ENCODE data around the gene CEACAM19.

The CEACAM19 gene

GRCh38 chr19:44710483-44710882 is 39.2 kb downstream of the CEACAM19 start:
- no peak overlapping the region for H3K27ac ChIP-seq
- H3K9me3 ChIP-seq (ENCODE audit: control insufficient read depth, low read length) = no peaks in the 10 kb centered on the region
- H3K4me2 ChIP-seq (ENCODE audit: low read length) = no peak overlapping the region
- no peak overlapping the region for H2AFZ ChIP-seq
- peaks cover 10% of the 10 kb centered on the region for H3K4me1 ChIP-seq
- no peaks in the 10 kb centered on the region for H3K27me3 ChIP-seq (ENCODE audit: control insufficient read depth, insufficient read depth, low read length)
- no peak overlapping the region for H3K9ac ChIP-seq
- no peak for TF ChIP-seq CTCF (IDR thresholded peaks at IDR 0.05)
- H3K4me3 ChIP-seq (ENCODE audit: low read depth, low read length) = no peak overlapping the region
- no peaks in the 10 kb centered on the region for H3K36me3 ChIP-seq (ENCODE audit: control insufficient read depth, insufficient read depth, low read length)
- H3K79me2 ChIP-seq = no peaks in the 10 kb centered on the region

- Histone ChIP-seq H3K4me2 (ENCODE audit: low read length) (no peak overlapping the region), H3K27me3 (ENCODE audit: control insufficient read depth, insufficient read depth, low read length) (no peaks in the 10 kb centered on the region), H3K36me3 (ENCODE audit: control insufficient read depth, insufficient read depth, low read length) (no peaks in the 10 kb centered on the region), H3K27ac (no peak overlapping the region), H3K79me2 (no peaks in the 10 kb centered on the region), H2AFZ (no peak overlapping the region), H3K4me3 (ENCODE audit: low read depth, low read length) (no peak overlapping the region), H3K9me3 (ENCODE audit: control insufficient read depth, low read length) (no peaks in the 10 kb centered on the region), H3K4me1 (peaks cover 4% of the 10 kb centered on the region), H3K9ac (no peak overlapping the region)
- TF ChIP-seq CTCF (IDR thresholded peaks at IDR 0.05) = no peak
Measured at GRCh38 chr19:44712864-44713515, 41.7 kb downstream of the CEACAM19 start.

- no peak for TF ChIP-seq CTCF (IDR thresholded peaks at IDR 0.05)
- Histone ChIP-seq H3K27me3 (ENCODE audit: control insufficient read depth, insufficient read depth, low read length) (no peaks in the 10 kb centered on the region), H3K4me2 (ENCODE audit: low read length) (no peak overlapping the region), H3K9me3 (ENCODE audit: control insufficient read depth, low read length) (no peaks in the 10 kb centered on the region), H3K36me3 (ENCODE audit: control insufficient read depth, insufficient read depth, low read length) (no peaks in the 10 kb centered on the region), H3K79me2 (no peaks in the 10 kb centered on the region), H3K27ac (no peak overlapping the region), H3K9ac (no peak overlapping the region), H3K4me3 (ENCODE audit: low read depth, low read length) (no peak overlapping the region), H3K4me1 (peaks cover 14% of the 10 kb centered on the region), H2AFZ (no peak overlapping the region)
Measured at GRCh38 chr19:44714597-44715169, 43.4 kb downstream of the CEACAM19 start.

- Histone ChIP-seq H3K27ac (peak overlapping the region; percentile 91), H3K4me3 (ENCODE audit: low read depth, low read length) (no peak overlapping the region)
Measured at GRCh38 chr19:44717603-44718002, 46.3 kb downstream of the CEACAM19 start.

More at GRCh38 chr19:44717603-44718002, 46.3 kb downstream of the CEACAM19 start:
- no peak overlapping the region for H3K9ac ChIP-seq
- H2AFZ ChIP-seq = no peak overlapping the region
- peak overlapping the region; percentile 17 for H3K4me2 ChIP-seq (ENCODE audit: low read length)
- no peaks in the 10 kb centered on the region for H3K79me2 ChIP-seq
- no peak for TF ChIP-seq CTCF (IDR thresholded peaks at IDR 0.05)
- no peaks in the 10 kb centered on the region for H3K36me3 ChIP-seq (ENCODE audit: control insufficient read depth, insufficient read depth, low read length)
- H3K4me1 ChIP-seq = peaks cover 28% of the 10 kb centered on the region
- no peaks in the 10 kb centered on the region for H3K9me3 ChIP-seq (ENCODE audit: control insufficient read depth, low read length)
- no peaks in the 10 kb centered on the region for H3K27me3 ChIP-seq (ENCODE audit: control insufficient read depth, insufficient read depth, low read length)

All from parathyroid adenoma (tissue), 2 donors.